HepG2 (cell line): ENCODE measurements around the gene CIB1. TPM values are rescaled to one million over a fixed set of nuclear protein-coding genes. Genes with fewer than 3 reads are reported as not detected.

Experiments used
- ATAC-seq: fragments of 200-7000 bp; cut with Tn5 transposase; 3 replicates; pipeline ENCODE4 v1.9.1; 2020; ENCODE audit warnings: mild to moderate bottlenecking, moderate library complexity
- BruUV-seq: library from RNA; stranded (reverse); fragments of 400-500 nt; replicated peaks from 2 replicates; lab custom pipeline; 2021; lab: Mats Ljungman, UMichigan
- CTCF ChIA-PET: fragments of 300-600 bp; formaldehyde crosslinking; extraction: SDS; loops from one replicate; lab custom pipeline; 2021; ENCODE audit warnings: low total read pairs, inconsistent platforms, low intra/inter-chr PET ratio; lab: Yijun Ruan, JAX
- POLR2A ChIA-PET: fragments of 350-600 bp; sonication (Branson Sonifier 250); formaldehyde crosslinking; loops from one replicate; lab custom pipeline; 2020; ENCODE audit warnings: antibody characterized with exemption, inconsistent platforms; lab: Yijun Ruan, JAX
- DNase-seq: peaks from one replicate; pipeline ENCODE4 v3.0.0-alpha.2; 2015; ENCODE audit warnings: low spot score
- FAIRE-seq: peaks from 3 replicates; lab custom pipeline; 2011; peaks lifted over from hg19 to GRCh38; lab: Jason Lieb, UNC
- H2AFZ ChIP-seq: one replicate; pipeline ENCODE4 v1.6.1; 2011; ENCODE audit warnings: low read length, inconsistent platforms
- H3K27ac ChIP-seq: fragments of 300-600 bp; 3 replicates; pipeline ENCODE4 v1.8.0; 2011; ENCODE audit warnings: mixed run types, mild to moderate bottlenecking, mixed read lengths, low read length, inconsistent platforms; ENCODE audit not compliant: insufficient read depth; ENCODE audit errors: extremely low read length
- H3K27me3 ChIP-seq, 2 experiments: fragments of 200-600 bp in 1 of 2; 2 replicates in 1 of 2; 3 replicates in 1 of 2; pipeline versions ENCODE4 v1.6.0 to v1.8.0; 2011; ENCODE audit warnings: low read length in 2 of 2, mild to moderate bottlenecking in 2 of 2, moderate library complexity in 2 of 2, inconsistent platforms in 1 of 2; ENCODE audit not compliant: insufficient read depth in 2 of 2, control insufficient read depth in 1 of 2
- H3K36me3 ChIP-seq, 2 experiments: fragments of 200-600 bp in 1 of 2; replicated peaks in 1 of 2; 2 replicates in 1 of 2; 3 replicates in 1 of 2; pipeline versions ENCODE4 v1.5.1 to v1.8.0; 2011; ENCODE audit warnings: low read length in 2 of 2, inconsistent platforms in 1 of 2; ENCODE audit not compliant: insufficient read depth in 2 of 2, control insufficient read depth in 1 of 2
- H3K4me1 ChIP-seq: 2 replicates; pipeline ENCODE4 v1.5.1; 2012; ENCODE audit warnings: low read length, inconsistent platforms; ENCODE audit not compliant: insufficient read depth
- H3K4me2 ChIP-seq: 2 replicates; pipeline ENCODE4 v1.6.0; 2011; ENCODE audit warnings: low read depth, low read length, inconsistent platforms
- H3K4me3 ChIP-seq, 3 experiments: fragments of 200-600 bp in 1 of 3; sonication (generic), shearing (Covaris generic) in 1 of 3; replicated peaks in 1 of 3; 2 replicates each; pipeline ENCODE4 v1.5.1; 2011 to 2016; ENCODE audit warnings: low read length in 3 of 3, inconsistent platforms in 2 of 3, low read depth in 2 of 3, mild to moderate bottlenecking in 2 of 3, control low read depth in 1 of 3, mixed read lengths in 1 of 3; ENCODE audit not compliant: insufficient read depth in 1 of 3
- H3K79me2 ChIP-seq: one replicate; pipeline ENCODE4 v1.6.1; 2011; ENCODE audit warnings: low read length, inconsistent platforms; ENCODE audit not compliant: insufficient read depth
- H3K9ac ChIP-seq: 2 replicates; pipeline ENCODE4 v1.6.0; 2011; ENCODE audit warnings: mild to moderate bottlenecking, low read depth, low read length, inconsistent platforms; ENCODE audit not compliant: insufficient read depth
- H3K9me3 ChIP-seq: 2 replicates; pipeline ENCODE4 v1.5.1; 2012; ENCODE audit warnings: mild to moderate bottlenecking, low read length
- H4K20me1 ChIP-seq: 2 replicates; pipeline ENCODE4 v1.6.0; 2011; ENCODE audit warnings: inconsistent platforms, mild to moderate bottlenecking, low read length, moderate library complexity; ENCODE audit not compliant: insufficient read depth
- PAF1 ChIP-seq: IDR thresholded peaks from 2 replicates; pipeline ENCODE4 v1.6.1; 2016; ENCODE audit warnings: missing genetic modification reagents, missing compliant biosample characterization
- RBAK ChIP-seq: sonication (generic); formaldehyde crosslinking; IDR thresholded peaks from 2 replicates; pipeline ENCODE4 v1.5.1; 2020; ENCODE audit warnings: mild to moderate bottlenecking, missing genetic modification reagents
- RBFOX2 ChIP-seq: fragments of 200-400 bp; formaldehyde crosslinking; IDR thresholded peaks from 2 replicates; pipeline ENCODE4 v1.6.1; 2017; ENCODE audit warnings: low read depth, mild to moderate bottlenecking, low read length
- whole genome bisulfite sequencing: methylation state at CpG from one replicate; pipeline ENCODE4 v1.1.6; 2017; ENCODE audit warnings: low lambda C conversion rate; 5-methylcytosine and 5-hydroxymethylcytosine counted together
- in situ Hi-C: cut with HindIII; loops from 2 replicates; pipeline ENCODE4 v1.10.0; 2017; ENCODE audit warnings: low pct_unique_long_range_greater_than_20kb; ENCODE audit not compliant: extremely low pct_ligation_motif_present
- intact Hi-C: fragments of 100-400 bp; cut with micrococcal nuclease; formaldehyde crosslinking; loops from one replicate; pipeline ENCODE4 v1.10.0; 2022; ENCODE audit not compliant: unreplicated experiment
- polyA plus RNA-seq, 8 experiments: library from polyadenylated mRNA; depleted of rRNA in 3 of 8; stranded (reverse) in 7 of 8; unstranded in 1 of 8; fragments of >200 nt; fragmentation: Illumina TruSeq in 4 of 8; extraction: Trizol in 4 of 8; gene quantifications; 2 replicates each; pipeline versions ENCODE4 v1.2.1 to v1.2.3, GENCODE V29; 2011 to 2016; ENCODE audit warnings: low read depth in 4 of 8, missing spikeins in 1 of 8, mixed read lengths in 1 of 8; ENCODE audit not compliant: insufficient read depth in 1 of 8
- total RNA-seq, 5 experiments: library from RNA; depleted of rRNA; stranded (reverse); fragments of >200 nt; fragmentation: Illumina TruSeq; extraction: Trizol; gene quantifications; 2 replicates each; pipeline ENCODE4 v1.2.3, GENCODE V29; 2016; ENCODE audit warnings: low read depth in 1 of 5

The CIB1 gene
- total and polyA plus RNA-seq, 2 of the 13 experiments (the other 11 are each of a cell fraction or from before 2014, with no cell fraction given), result 38.7 to 72.7 TPM

DNA sequence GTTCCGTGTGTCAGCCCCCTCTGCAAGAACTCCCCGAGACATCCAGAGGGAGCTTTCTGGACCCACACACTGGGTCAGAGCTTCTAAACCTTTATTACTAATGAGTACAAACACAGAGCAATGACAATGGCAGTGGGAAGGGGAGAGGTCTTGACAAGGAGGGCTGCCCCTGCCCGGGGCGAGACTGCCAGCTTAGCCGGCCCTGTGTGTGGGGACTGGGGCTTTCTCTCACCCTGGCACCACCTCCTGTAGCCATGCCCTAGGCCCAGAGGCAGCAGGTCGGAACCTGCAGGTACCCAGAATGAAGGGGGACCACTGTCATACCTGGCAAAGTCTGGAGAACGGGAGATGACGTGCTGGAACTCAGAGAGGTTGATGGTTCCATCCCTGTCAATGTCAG lies 3.1 kb downstream of the CIB1 start:
- Histone ChIP-seq H3K4me3 (no peak overlapping the region), H3K27me3 (no peaks in the 10 kb centered on the region; a peak in 1 of 5 replicates), H3K27ac (no peak overlapping the region), H4K20me1 (no peaks in the 10 kb centered on the region), H3K9me3 (no peaks in the 10 kb centered on the region), H3K4me2 (no peak overlapping the region), H3K36me3 (peaks cover 12 to 42% of the 10 kb centered on the region in 2 experiments), H3K9ac (no peak overlapping the region), H2AFZ (no peak overlapping the region), H3K4me1 (peaks cover 28% of the 10 kb centered on the region), H3K79me2 (peaks cover 8% of the 10 kb centered on the region)
- in situ Hi-C loops (no loop called here), intact Hi-C loops (loop anchor here (5.0 kb wide), 1 partner anchor 37 kb away; the partner anchor contains the start of gene NGRN)
- ATAC-seq, result no peak
- DNase-seq, result no peak
- ChIA-PET CTCF (no interaction called here), POLR2A (interaction anchor here (0.6 kb wide), 1 partner anchor 18 kb away, joined by 3 read pairs; no protein-coding TSS in a partner anchor)
- no peak for FAIRE-seq
- TF ChIP-seq RBFOX2, result 0 out of 2 replicates have a peak, but pooled peaks have one; percentile 4
- TF ChIP-seq PAF1 (CRISPR knock-in tag), result no peak
- WGBS, result 91% methylated on average over 6 of the region's 8 CpGs
- no TSS peak for BruUV-seq

GRCh38 chr15:90230071-90230494 lies 3.7 kb downstream of the CIB1 start:
- no peak overlapping the region for H2AFZ ChIP-seq
- no peak overlapping the region for H3K4me2 ChIP-seq
- ATAC-seq, result no peak
- FAIRE-seq, result no peak
- H3K79me2 ChIP-seq, result peaks cover 8% of the 10 kb centered on the region
- DNase-seq, result no peak
- 91% methylated on average over 11 of the region's 12 CpGs for WGBS
- ChIA-PET POLR2A (interaction anchor here (0.6 kb wide), 1 partner anchor 19 kb away, joined by 3 read pairs; no protein-coding TSS in a partner anchor), CTCF (no interaction called here)
- H3K4me3 ChIP-seq, result no peak overlapping the region
- no peak for TF ChIP-seq RBAK
- TF ChIP-seq RBFOX2, result peak; percentile 44; the same call in 1 of the 2 replicates
- H3K4me1 ChIP-seq, result peaks cover 26% of the 10 kb centered on the region
- H3K27ac ChIP-seq, result no peak overlapping the region
- peaks cover 13 to 47% of the 10 kb centered on the region in 2 experiments for H3K36me3 ChIP-seq
- H4K20me1 ChIP-seq, result no peaks in the 10 kb centered on the region
- H3K27me3 ChIP-seq, result no peaks in the 10 kb centered on the region; a peak in 1 of 5 replicates
- in situ Hi-C loops (no loop called here), intact Hi-C loops (loop anchor here (5.0 kb wide), 1 partner anchor 37 kb away; the partner anchor contains the start of gene NGRN)
- no peak overlapping the region for H3K9ac ChIP-seq
- no peaks in the 10 kb centered on the region for H3K9me3 ChIP-seq
- no TSS peak for BruUV-seq
